Activated CD8-positive, alpha-beta memory T cell treated with anti-CD3 and anti-CD28 coated beads, Interleukin-2, amount 50 U/mL, for 48 hours (primary cell): Measurements from ENCODE around the gene ANKRD18B.
"Not testable (repeated sequence)": the region's sequence is repeated elsewhere in the genome, so short reads cannot be mapped to it uniquely, and the experiment has no call there.

Source experiments
- DNase-seq: peaks from one replicate; pipeline ENCODE4 v3.0.0-alpha.2; 2020

The ANKRD18B gene

GRCh38 chr9:33523397-33524305 lies at the start of gene ANKRD18B:
Gene ANKRD18B (plus strand): TSS chr9:33524251. CDS start chr9:33524490, 239 bp downstream.
- peak; percentile 81 for DNase-seq

GRCh38 chr9:33475357-33475756 lies 48.7 kb upstream of the ANKRD18B start:
- no peak for DNase-seq

GRCh38 chr9:33476503-33476902 lies 47.5 kb upstream of the ANKRD18B start:
- no peak for DNase-seq

- DNase-seq = no peak
Observed at GRCh38 chr9:33480106-33480505, 43.9 kb upstream of the ANKRD18B start.

- DNase-seq = no peak
Observed at GRCh38 chr9:33480976-33481375, 43.1 kb upstream of the ANKRD18B start.

GRCh38 chr9:33485312-33485711 lies 38.7 kb upstream of the ANKRD18B start:
- DNase-seq = not testable (repeated sequence)

GRCh38 chr9:33489066-33489465 lies 35.0 kb upstream of the ANKRD18B start:
- DNase-seq = no peak

GRCh38 chr9:33493819-33494218 lies 30.2 kb upstream of the ANKRD18B start:
- not testable (repeated sequence) for DNase-seq

- DNase-seq = no peak
Observed at GRCh38 chr9:33498387-33498786, 25.7 kb upstream of the ANKRD18B start.

- DNase-seq = no peak
Observed at GRCh38 chr9:33506626-33507370, 17.3 kb upstream of the ANKRD18B start.

- DNase-seq = peak; percentile 75
Observed at GRCh38 chr9:33510262-33511183, 13.5 kb upstream of the ANKRD18B start.

- not testable (repeated sequence) for DNase-seq
Observed at GRCh38 chr9:33511184-33511517, 12.9 kb upstream of the ANKRD18B start.

- not testable (repeated sequence) for DNase-seq
Observed at GRCh38 chr9:33512535-33512934, 11.5 kb upstream of the ANKRD18B start.

GRCh38 chr9:33515342-33515995 lies 8.6 kb upstream of the ANKRD18B start:
- DNase-seq = not testable (repeated sequence)

GRCh38 chr9:33516397-33516796 lies 7.7 kb upstream of the ANKRD18B start:
- DNase-seq = not testable (repeated sequence)

GRCh38 chr9:33517373-33517772 lies 6.7 kb upstream of the ANKRD18B start:
- no peak for DNase-seq

GRCh38 chr9:33517934-33518577 lies 6.0 kb upstream of the ANKRD18B start:
- DNase-seq = not testable (repeated sequence)

GRCh38 chr9:33521861-33522260 lies 2.2 kb upstream of the ANKRD18B start:
- DNase-seq = not testable (repeated sequence)

GRCh38 chr9:33524306-33524947 lies 376 bp downstream of the ANKRD18B start:
- peak; percentile 57 for DNase-seq

GRCh38 chr9:33528069-33528468 lies 4.0 kb downstream of the ANKRD18B start:
- not testable (repeated sequence) for DNase-seq

- not testable (repeated sequence) for DNase-seq
Observed at GRCh38 chr9:33533958-33534357, 9.9 kb downstream of the ANKRD18B start.
